ENCODE results near the gene ORC3. TPM values are rescaled to one million over a fixed set of nuclear protein-coding genes. Genes with fewer than 3 reads are reported as not detected.

Gene ORC3
- total and polyA plus RNA-seq, 2 of the 4 experiments (the other 2 are of a cell fraction): 22.3 to 30.6 TPM

- no TSS peak for BruUV-seq (replicated peaks)
- in situ Hi-C loops (cut with MboI; ENCODE audit: low sequenced_read_pairs): no loop called here
Measured at GRCh38 chr6:87672641-87673040, 82.7 kb downstream of the ORC3 start.

More at GRCh38 chr6:87672641-87673040, 82.7 kb downstream of the ORC3 start:
- H2AK5ac ChIP-seq (ENCODE audit: low read depth, low read length): no peak overlapping the region
- H3K9me1 ChIP-seq (ENCODE audit: insufficient read depth, low read length): no peaks in the 10 kb centered on the region
- H3K56ac ChIP-seq (ENCODE audit: extremely low read depth, insufficient read depth, low read length): no peak overlapping the region
- H3K4ac ChIP-seq (ENCODE audit: low read depth, low read length): no peak overlapping the region
- no peak overlapping the region for H2BK20ac ChIP-seq (ENCODE audit: low read depth, low read length)
- TF ChIP-seq CHD1 (IDR thresholded peaks at IDR 0.05; ENCODE audit: low read depth, low read length): no peak
- no peak for TF ChIP-seq POLR2A (IDR thresholded peaks at IDR 0.05; ENCODE audit: low read depth, low read length)
- no peak for TF ChIP-seq MAZ (IDR thresholded peaks at IDR 0.05; ENCODE audit: borderline replicate concordance, low read depth, low read length)
- no peak for TF ChIP-seq RFX5 (IDR thresholded peaks at IDR 0.05; ENCODE audit: low read depth, low read length)
- no peak for TF ChIP-seq CEBPB (IDR thresholded peaks at IDR 0.05; ENCODE audit: low read depth, low read length)
- no peak for TF ChIP-seq RCOR1 (IDR thresholded peaks at IDR 0.05; ENCODE audit: insufficient replicate concordance, low read length)
- ChIA-PET POLR2A (ENCODE audit: unreplicated experiment) (no interaction called here), CTCF (interaction anchor here (0.6 kb wide), 1 partner anchor 1454 kb away, joined by 6 read pairs; no protein-coding TSS in a partner anchor)
- no peak overlapping the region for H2AFZ ChIP-seq (replicated peaks; ENCODE audit: low read length, poor library complexity)
- H3K4me3 ChIP-seq (ENCODE audit: insufficient read depth, low read depth, low read length): no peak overlapping the region
- DNase-seq (no peak), ATAC-seq (ENCODE audit: low read depth) (no peak)
- H3K36me3 ChIP-seq (ENCODE audit: control insufficient read depth, insufficient read depth, low read length): peaks cover 37% of the 10 kb centered on the region
- no peaks in the 10 kb centered on the region for H3K9me3 ChIP-seq (ENCODE audit: control insufficient read depth, insufficient read depth, low read length)
- intact Hi-C loops (cut with micrococcal nuclease): no loop called here
- H3K18ac ChIP-seq (ENCODE audit: low read depth, low read length): no peak overlapping the region
- no peak overlapping the region for H4K5ac ChIP-seq (ENCODE audit: low read depth, low read length)
- H4K91ac ChIP-seq (ENCODE audit: insufficient read depth, low read depth, low read length): no peak overlapping the region
- no peak overlapping the region for H4K8ac ChIP-seq (ENCODE audit: low read depth in 2 of 2, low read length in 2 of 2)
- no peak overlapping the region for H2AK9ac ChIP-seq (replicated peaks; ENCODE audit: low read depth, low read length, poor library complexity)
- H2BK5ac ChIP-seq (ENCODE audit: low read depth, low read length, poor library complexity, severe bottlenecking): no peak overlapping the region
- no peak overlapping the region for H3K27ac ChIP-seq (ENCODE audit: insufficient read depth, low read length)
- H4K20me1 ChIP-seq (ENCODE audit: insufficient read depth, low read length): no peaks in the 10 kb centered on the region
- H3K79me1 ChIP-seq (ENCODE audit: low read depth in 1 of 2, low read length in 2 of 2): peaks cover 9 to 40% of the 10 kb centered on the region in 2 experiments
- peaks cover 2% of the 10 kb centered on the region; the same call in 1 of the 2 replicates for H3K4me1 ChIP-seq (ENCODE audit: control insufficient read depth, insufficient read depth, low read length)
- dilution Hi-C loops (cut with HindIII; ENCODE audit: low sequenced_read_pairs, unreplicated experiment): no loop called here
- H3K4me2 ChIP-seq (ENCODE audit: low read depth, low read length): no peak overlapping the region
- no peaks in the 10 kb centered on the region for H3K27me3 ChIP-seq (ENCODE audit: control insufficient read depth, insufficient read depth, low read length)
- H3K9ac ChIP-seq (ENCODE audit: low read depth, low read length): no peak overlapping the region
- H3K23ac ChIP-seq (ENCODE audit: low read depth, low read length): no peak overlapping the region
- H2BK120ac ChIP-seq (ENCODE audit: low read depth, low read length): no peak overlapping the region
- no peak overlapping the region for H3K14ac ChIP-seq (replicated peaks; ENCODE audit: low read depth, low read length)
- H2BK15ac ChIP-seq (ENCODE audit: low read depth, low read length): no peak overlapping the region
- WGBS, 2 experiments (ENCODE audit: extremely low coverage in 2 of 2, insufficient read length in 1 of 2): no CpG with 5 or more reads among the region's 2 CpGs

Measured in IMR-90 (cell line).